SK-MEL-5 (cell line): ENCODE data around the gene LBX2. TPM values are rescaled to one million over a fixed set of nuclear protein-coding genes. Genes with fewer than 3 reads are reported as not detected.
"Not testable (repeated sequence)": the region's sequence is repeated elsewhere in the genome, so short reads cannot be mapped to it uniquely, and the experiment has no call there.

Experiments used
- DNase-seq: peaks from one replicate; pipeline ENCODE4 v3.0.0-alpha.2; 2016; ENCODE audit warnings: low read depth, low spot score
- in situ Hi-C: cut with HindIII; loops from 2 replicates; pipeline ENCODE4 v1.10.0; 2016; ENCODE audit warnings: low sequenced_read_pairs, high pct_unique_total_duplicates, low pct_unique_long_range_greater_than_20kb
- total RNA-seq: library from RNA; depleted of rRNA; stranded (reverse); fragments of >200 nt; shearing (Covaris generic); gene quantifications from 2 replicates; pipeline ENCODE4 v1.2.3, GENCODE V29; 2014

LBX2 gene
- total RNA-seq, 1 experiment from 2014 or later, result 7.7 TPM

- in situ Hi-C loops, result no loop called here
- DNase-seq, result peak; percentile 93
Observed at GRCh38 chr2:74472086-74472944, 27.1 kb downstream of the LBX2 start, which contains the start of gene MRPL53. TSS of gene MRPL53 (minus strand) at chr2:74472680. CDS start at chr2:74472660, 20 bp downstream.

GRCh38 chr2:74471332-74472065 is 27.9 kb downstream of the LBX2 start:
- DNase-seq, result no peak
- in situ Hi-C loops, result no loop called here

GRCh38 chr2:74470742-74471141 is 28.7 kb downstream of the LBX2 start:
- DNase-seq, in situ Hi-C loops: not testable (repeated sequence)

GRCh38 chr2:74464406-74464805 is 35.0 kb downstream of the LBX2 start:
- in situ Hi-C loops, result no loop called here
- DNase-seq, result no peak

GRCh38 chr2:74462786-74463105 is 36.7 kb downstream of the LBX2 start:
- no peak for DNase-seq
- in situ Hi-C loops, result no loop called here

- in situ Hi-C loops, result no loop called here
- DNase-seq, result no peak
Observed at GRCh38 chr2:74462054-74462785, 37.2 kb downstream of the LBX2 start.

GRCh38 chr2:74461187-74462053 is 38.0 kb downstream of the LBX2 start:
- in situ Hi-C loops, result no loop called here
- DNase-seq, result peak; percentile 42

GRCh38 chr2:74460187-74460586 is 39.2 kb downstream of the LBX2 start:
- in situ Hi-C loops, DNase-seq: not testable (repeated sequence)

GRCh38 chr2:74459503-74460118 is 39.8 kb downstream of the LBX2 start:
- in situ Hi-C loops, result not testable (repeated sequence)

GRCh38 chr2:74458938-74459363 is 40.5 kb downstream of the LBX2 start:
- DNase-seq, result no peak
- in situ Hi-C loops, result no loop called here

More at GRCh38 chr2:74459503-74460118, 39.8 kb downstream of the LBX2 start:
- DNase-seq, result not testable (repeated sequence)

GRCh38 chr2:74458132-74458937 is 41.1 kb downstream of the LBX2 start, which contains the start of gene WBP1:
TSS of gene WBP1 (plus strand) at chr2:74458438. CDS start at chr2:74458603, 165 bp downstream.
- DNase-seq, result peak; percentile 100
- in situ Hi-C loops, result no loop called here

GRCh38 chr2:74457549-74458131 is 41.8 kb downstream of the LBX2 start:
- in situ Hi-C loops, result no loop called here
- DNase-seq, result no peak

- DNase-seq, result no peak
- in situ Hi-C loops, result no loop called here
Observed at GRCh38 chr2:74457129-74457548, 42.3 kb downstream of the LBX2 start.

- peak; percentile 98 for DNase-seq
- in situ Hi-C loops, result no loop called here
Observed at GRCh38 chr2:74454654-74455511, 44.5 kb downstream of the LBX2 start, which contains the start of gene INO80B. TSS of gene INO80B (plus strand) at chr2:74455087. CDS start at chr2:74455117, 30 bp downstream.
